OCI-LY7 (cell line): ENCODE results near the gene GOLPH3L. TPM values are rescaled to one million over a fixed set of nuclear protein-coding genes. Genes with fewer than 3 reads are reported as not detected.
A peak's percentile ranks its signal among the peaks of the same experiment; 100 is the strongest.
"Not testable (repeated sequence)": the region's sequence is repeated elsewhere in the genome, so short reads cannot be mapped to it uniquely, and the experiment has no call there.

Source experiments
- BruUV-seq: library from RNA; stranded (reverse); fragments of 400-500 nt; replicated peaks from 2 replicates; lab custom pipeline; 2021; lab: Mats Ljungman, UMichigan
- CTCF ChIA-PET: fragments of 300-600 bp; sonication (Branson Sonifier 250); formaldehyde crosslinking; loops from one replicate; lab custom pipeline; 2022; ENCODE audit warnings: antibody characterized with exemption; ENCODE audit not compliant: unreplicated experiment; lab: Charles Lee
- POLR2A ChIA-PET: fragments of 300-600 bp; sonication (Branson Sonifier 250); formaldehyde crosslinking; loops from one replicate; lab custom pipeline; 2022; ENCODE audit warnings: antibody characterized with exemption; lab: Charles Lee
- DNase-seq: peaks from one replicate; pipeline ENCODE4 v3.0.0-alpha.2; 2015; ENCODE audit warnings: low spot score
- H2AFZ ChIP-seq: fragments of 200-600 bp; sonication (generic), shearing (Covaris generic); 2 replicates; pipeline ENCODE4 v1.6.1; 2014; ENCODE audit warnings: mild to moderate bottlenecking, antibody characterized with exemption, low read length, moderate library complexity
- H3K27ac ChIP-seq: fragments of 200-600 bp; sonication (generic); 2 replicates; pipeline ENCODE4 v1.5.1; 2014; ENCODE audit warnings: mixed run types, low read depth, mild to moderate bottlenecking, moderate library complexity, low read length, inconsistent platforms; ENCODE audit not compliant: poor library complexity, severe bottlenecking
- H3K36me3 ChIP-seq: fragments of 200-600 bp; sonication (generic); 2 replicates; pipeline ENCODE4 v1.6.1; 2014; ENCODE audit warnings: mild to moderate bottlenecking, antibody characterized with exemption, low read length, moderate library complexity, mixed read lengths; ENCODE audit not compliant: insufficient read depth
- H3K4me1 ChIP-seq: fragments of 200-600 bp; sonication (generic); 2 replicates; pipeline ENCODE4 v1.5.1; 2014; ENCODE audit warnings: mild to moderate bottlenecking, low read length; ENCODE audit not compliant: insufficient read depth, poor library complexity, severe bottlenecking
- H3K4me2 ChIP-seq: fragments of 200-600 bp; sonication (generic); 2 replicates; pipeline ENCODE4 v1.6.1; 2014; ENCODE audit warnings: mild to moderate bottlenecking, low read length
- H3K4me3 ChIP-seq: fragments of 200-600 bp; sonication (generic); 2 replicates; pipeline ENCODE4 v1.5.1; 2014; ENCODE audit warnings: mild to moderate bottlenecking, low read depth, low read length; ENCODE audit not compliant: poor library complexity, severe bottlenecking
- H3K79me2 ChIP-seq: fragments of 200-600 bp; sonication (generic); 2 replicates; pipeline ENCODE4 v1.6.1; 2016; ENCODE audit warnings: low read depth, mild to moderate bottlenecking, low read length, moderate library complexity, mixed read lengths; ENCODE audit not compliant: insufficient read depth
- H3K9me2 ChIP-seq: fragments of 200-600 bp; sonication (generic); 2 replicates; pipeline ENCODE4 v1.6.1; 2016; ENCODE audit warnings: mild to moderate bottlenecking, low read length, mixed read lengths; ENCODE audit not compliant: insufficient read depth
- H3K9me3 ChIP-seq: fragments of 200-600 bp; sonication (generic); 2 replicates; pipeline ENCODE4 v1.6.1; 2014; ENCODE audit warnings: mild to moderate bottlenecking, mixed run types, low read length, mixed read lengths
- H4K20me1 ChIP-seq: fragments of 200-600 bp; sonication (generic); 2 replicates; pipeline ENCODE4 v1.6.1; 2014; ENCODE audit warnings: mild to moderate bottlenecking, antibody characterized with exemption, low read length, moderate library complexity, mixed read lengths; ENCODE audit not compliant: insufficient read depth
- CTCF ChIP-seq: fragments of 200-600 bp; sonication (generic); conservative IDR thresholded peaks from 2 replicates; pipeline ENCODE4 v1.5.1; 2014; ENCODE audit warnings: mild to moderate bottlenecking, antibody characterized with exemption, low read length, moderate library complexity, mixed read lengths
- EZH2phosphoT487 ChIP-seq: fragments of 200-600 bp; sonication (generic); IDR thresholded peaks from 2 replicates; pipeline ENCODE4 v1.6.1; 2018; ENCODE audit warnings: low read depth, borderline replicate concordance, mild to moderate bottlenecking, mixed run types, antibody characterized with exemption, low read length, moderate library complexity, mixed read lengths
- intact Hi-C: fragments of 100-400 bp; cut with micrococcal nuclease; formaldehyde crosslinking; loops from one replicate; pipeline ENCODE4 v1.10.0; 2022; ENCODE audit not compliant: unreplicated experiment
- total RNA-seq, 2 experiments: library from RNA; depleted of rRNA in 1 of 2; stranded (reverse); fragments of >200 nt in 1 of 2; shearing (Covaris generic) in 1 of 2; gene quantifications; 2 replicates each; pipeline ENCODE4 v1.2.3, GENCODE V29; 2014 to 2022

The GOLPH3L gene
- total RNA-seq, 2 experiments from 2014 or later = 6.2 to 29.0 TPM

- Histone ChIP-seq H3K79me2 (no peaks in the 10 kb centered on the region), H2AFZ (no peak overlapping the region), H4K20me1 (no peaks in the 10 kb centered on the region), H3K9me2 (no peaks in the 10 kb centered on the region), H3K4me3 (no peak overlapping the region), H3K36me3 (peaks cover 17% of the 10 kb centered on the region), H3K27ac (no peak overlapping the region), H3K4me2 (no peak overlapping the region), H3K9me3 (no peaks in the 10 kb centered on the region), H3K4me1 (no peaks in the 10 kb centered on the region)
- no peak for DNase-seq
- intact Hi-C loops = no loop called here
- TF ChIP-seq EZH2phosphoT487 (no peak), CTCF (no peak)
- no TSS peak for BruUV-seq
- POLR2A ChIA-PET = no interaction called here
- CTCF ChIA-PET = no interaction called here
These were observed 54.7 kb downstream of the GOLPH3L start for GRCh38 chr1:150642296-150642695.

- H2AFZ ChIP-seq, H3K27ac ChIP-seq, CTCF ChIA-PET, H3K9me3 ChIP-seq, H3K79me2 ChIP-seq, BruUV-seq, intact Hi-C loops, H3K9me2 ChIP-seq, H3K36me3 ChIP-seq, H3K4me1 ChIP-seq, DNase-seq, H4K20me1 ChIP-seq, H3K4me3 ChIP-seq, H3K4me2 ChIP-seq: not testable (repeated sequence)
- POLR2A ChIA-PET = interaction anchor here (0.5 to 1.3 kb wide), 2 partner anchors 61 to 95 kb away, joined by 3 read pairs; no protein-coding TSS in a partner anchor
These were observed 55.7 kb downstream of the GOLPH3L start for GRCh38 chr1:150641126-150641815.

GRCh38 chr1:150638430-150638829 is 58.5 kb downstream of the GOLPH3L start:
- intact Hi-C loops = not testable (repeated sequence)

GRCh38 chr1:150634839-150635622 is 61.9 kb downstream of the GOLPH3L start:
- BruUV-seq, POLR2A ChIA-PET, H3K79me2 ChIP-seq, intact Hi-C loops, CTCF ChIA-PET, H3K9me2 ChIP-seq, H3K9me3 ChIP-seq, H4K20me1 ChIP-seq, DNase-seq, H3K36me3 ChIP-seq: not testable (repeated sequence)
- peaks cover 34% of the 10 kb centered on the region for H3K4me1 ChIP-seq
- peak overlapping the region; percentile 32 for H3K27ac ChIP-seq
- peak overlapping the region; percentile 66 for H3K4me2 ChIP-seq
- H3K4me3 ChIP-seq = peak overlapping the region; percentile 55
- H2AFZ ChIP-seq = peak overlapping the region; percentile 75; the same call in 1 of the 2 replicates

More at GRCh38 chr1:150638430-150638829, 58.5 kb downstream of the GOLPH3L start:
- CTCF ChIA-PET, POLR2A ChIA-PET, H3K4me2 ChIP-seq, H3K27ac ChIP-seq, H3K4me3 ChIP-seq, H3K9me2 ChIP-seq, H3K79me2 ChIP-seq, H4K20me1 ChIP-seq, H3K9me3 ChIP-seq, DNase-seq, BruUV-seq, H3K36me3 ChIP-seq, H2AFZ ChIP-seq: not testable (repeated sequence)
- peaks cover 18% of the 10 kb centered on the region for H3K4me1 ChIP-seq
